ENCODE measurements around the gene COL24A1. TPM values are rescaled to one million over a fixed set of nuclear protein-coding genes. Genes with fewer than 3 reads are reported as not detected.
"Not testable (repeated sequence)": the region's sequence is repeated elsewhere in the genome, so short reads cannot be mapped to it uniquely, and the experiment has no call there.

The COL24A1 gene
- total RNA-seq, 2 experiments from 2014 or later: not detected

DNA sequence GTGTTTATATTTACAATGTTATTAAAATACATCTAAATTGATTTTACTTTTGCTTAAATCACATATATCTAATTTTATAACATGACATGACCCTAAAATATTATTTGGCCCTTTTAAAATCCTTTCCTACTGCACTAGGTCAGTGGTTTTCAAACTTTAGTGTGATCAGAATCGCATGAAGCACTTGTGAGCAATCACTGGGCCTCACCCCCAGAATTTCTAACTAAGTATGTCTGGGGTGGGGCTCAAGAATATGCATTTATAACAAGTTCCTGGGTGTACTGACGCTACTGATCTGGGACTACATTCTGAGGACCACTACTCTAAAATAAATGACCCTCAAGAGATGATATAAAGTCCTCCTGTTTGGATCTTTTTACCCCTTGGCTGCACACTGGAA, 8.8 kb downstream of the COL24A1 start:
- no peak overlapping the region for H3K27ac Mint-ChIP-seq
- H3K27me3 Mint-ChIP-seq: no peaks in the 10 kb centered on the region
- POLR2A ChIA-PET: no interaction called here
- intact Hi-C loops (cut with micrococcal nuclease): no loop called here
- DNase-seq: no peak
- CTCF ChIA-PET: no interaction called here
- H3K9me3 Mint-ChIP-seq: no peaks in the 10 kb centered on the region
- no peaks in the 10 kb centered on the region for H3K36me3 Mint-ChIP-seq
- H3K4me3 Mint-ChIP-seq: no peak overlapping the region
- no peaks in the 10 kb centered on the region for H3K4me1 Mint-ChIP-seq (ENCODE audit: low read depth)

DNA sequence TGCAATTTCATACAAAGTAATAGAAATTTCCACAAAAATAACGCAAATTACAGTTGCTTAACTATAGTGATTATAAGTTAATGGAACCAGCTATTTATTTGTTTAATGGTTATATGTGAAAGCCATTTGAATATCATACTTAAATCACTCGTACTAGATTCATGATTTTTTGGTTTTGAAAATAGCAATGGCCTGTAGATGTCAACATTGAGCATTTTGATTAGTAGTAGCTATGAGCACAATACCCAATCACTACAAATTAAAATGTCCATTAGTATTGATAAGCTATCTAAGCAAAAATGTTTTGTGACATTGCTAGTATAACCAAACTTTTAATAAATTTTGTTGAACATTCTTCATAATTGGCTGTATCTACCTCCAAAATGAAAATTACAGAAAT, 10.0 kb downstream of the COL24A1 start:
- Mint-ChIP-seq H3K9me3 (no peaks in the 10 kb centered on the region), H3K4me1 (ENCODE audit: low read depth) (no peaks in the 10 kb centered on the region), H3K4me3 (no peak overlapping the region), H3K36me3 (no peaks in the 10 kb centered on the region), H3K27me3 (peaks cover 2% of the 10 kb centered on the region), H3K27ac (no peak overlapping the region)
- ChIA-PET CTCF (no interaction called here), POLR2A (no interaction called here)
- intact Hi-C loops (cut with micrococcal nuclease): no loop called here
- DNase-seq: no peak

- H3K36me3 Mint-ChIP-seq: no peaks in the 10 kb centered on the region
- H3K4me3 Mint-ChIP-seq: no peak overlapping the region
- H3K4me1 Mint-ChIP-seq (ENCODE audit: low read depth): no peaks in the 10 kb centered on the region
- H3K27me3 Mint-ChIP-seq: peaks cover 2% of the 10 kb centered on the region
- H3K27ac Mint-ChIP-seq: no peak overlapping the region
- intact Hi-C loops (cut with micrococcal nuclease): no loop called here
- DNase-seq: no peak
- ChIA-PET CTCF (no interaction called here), POLR2A (no interaction called here)
- no peaks in the 10 kb centered on the region for H3K9me3 Mint-ChIP-seq
Observed at GRCh38 chr1:86140281-86140880, 16.2 kb downstream of the COL24A1 start.

DNA sequence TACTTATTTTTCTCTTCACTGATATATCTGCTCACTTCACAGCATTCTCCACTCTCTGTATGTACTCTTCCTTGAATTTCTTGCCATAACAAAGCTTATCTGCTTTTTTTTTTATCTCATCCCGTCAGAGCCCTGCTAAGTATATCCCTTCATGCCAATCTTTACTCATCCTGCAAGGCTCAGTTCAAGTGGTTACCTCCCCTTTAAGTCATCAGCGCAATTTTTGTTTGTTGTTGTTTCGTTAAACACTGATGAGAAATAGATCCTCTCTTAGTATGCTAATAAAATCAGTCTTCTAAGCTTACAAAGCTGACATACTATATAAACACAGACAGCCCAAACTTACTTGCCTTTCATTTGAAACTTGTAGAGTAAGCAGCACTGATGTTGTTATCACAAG, 17.8 kb downstream of the COL24A1 start:
- Mint-ChIP-seq H3K36me3 (no peaks in the 10 kb centered on the region), H3K9me3 (no peaks in the 10 kb centered on the region), H3K27me3 (peaks cover 2% of the 10 kb centered on the region), H3K4me3 (no peak overlapping the region), H3K4me1 (ENCODE audit: low read depth) (no peaks in the 10 kb centered on the region), H3K27ac (no peak overlapping the region)
- ChIA-PET POLR2A (no interaction called here), CTCF (no interaction called here)
- intact Hi-C loops (cut with micrococcal nuclease): no loop called here
- no peak for DNase-seq

DNA sequence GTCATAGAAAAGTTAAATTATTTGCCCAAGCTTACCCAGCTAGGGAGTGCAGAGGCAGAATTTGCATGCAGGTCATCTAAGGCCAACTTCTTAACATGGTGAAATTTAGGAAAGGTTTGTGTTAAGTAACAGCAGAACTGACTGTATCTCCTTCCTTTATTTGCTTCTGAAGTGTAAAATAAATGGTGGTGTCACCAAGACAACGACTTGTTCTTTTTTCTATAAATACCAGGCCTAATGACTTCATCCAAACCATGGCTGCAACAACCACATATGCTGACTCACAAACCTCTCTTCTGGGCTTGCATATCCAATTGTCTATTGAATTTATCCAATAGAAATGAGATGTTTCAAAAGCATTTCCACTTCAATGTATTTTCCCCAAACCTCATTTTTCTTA, 19.1 kb downstream of the COL24A1 start:
- POLR2A ChIA-PET: no interaction called here

GRCh38 chr1:86119214-86119764, 37.3 kb downstream of the COL24A1 start:
- Mint-ChIP-seq H3K4me3 (no peak overlapping the region), H3K36me3 (no peaks in the 10 kb centered on the region), H3K27ac (no peak overlapping the region), H3K9me3 (peaks cover 3% of the 10 kb centered on the region), H3K4me1 (ENCODE audit: low read depth) (no peaks in the 10 kb centered on the region), H3K27me3 (no peaks in the 10 kb centered on the region)
- ChIA-PET CTCF (no interaction called here), POLR2A (no interaction called here)
- intact Hi-C loops (cut with micrococcal nuclease): no loop called here
- no peak for DNase-seq

More for the DNA sequence above, 19.1 kb downstream of the COL24A1 start:
- H3K9me3 Mint-ChIP-seq: no peaks in the 10 kb centered on the region
- H3K27me3 Mint-ChIP-seq: peaks cover 2% of the 10 kb centered on the region
- H3K4me3 Mint-ChIP-seq: no peak overlapping the region
- H3K27ac Mint-ChIP-seq: no peak overlapping the region
- no peaks in the 10 kb centered on the region for H3K36me3 Mint-ChIP-seq
- H3K4me1 Mint-ChIP-seq (ENCODE audit: low read depth): no peaks in the 10 kb centered on the region
- intact Hi-C loops (cut with micrococcal nuclease): no loop called here
- CTCF ChIA-PET: no interaction called here
- no peak for DNase-seq

- intact Hi-C loops (cut with micrococcal nuclease): no loop called here
- no peaks in the 10 kb centered on the region for H3K4me1 Mint-ChIP-seq (ENCODE audit: low read depth)
- CTCF ChIA-PET: no interaction called here
- no peak overlapping the region for H3K4me3 Mint-ChIP-seq
- peaks cover 2% of the 10 kb centered on the region for H3K9me3 Mint-ChIP-seq
- POLR2A ChIA-PET: no interaction called here
- H3K27ac Mint-ChIP-seq: no peak overlapping the region
- no peaks in the 10 kb centered on the region for H3K27me3 Mint-ChIP-seq
- no peaks in the 10 kb centered on the region for H3K36me3 Mint-ChIP-seq
- DNase-seq: no peak
Observed at GRCh38 chr1:86114816-86115400, 41.7 kb downstream of the COL24A1 start.

DNA sequence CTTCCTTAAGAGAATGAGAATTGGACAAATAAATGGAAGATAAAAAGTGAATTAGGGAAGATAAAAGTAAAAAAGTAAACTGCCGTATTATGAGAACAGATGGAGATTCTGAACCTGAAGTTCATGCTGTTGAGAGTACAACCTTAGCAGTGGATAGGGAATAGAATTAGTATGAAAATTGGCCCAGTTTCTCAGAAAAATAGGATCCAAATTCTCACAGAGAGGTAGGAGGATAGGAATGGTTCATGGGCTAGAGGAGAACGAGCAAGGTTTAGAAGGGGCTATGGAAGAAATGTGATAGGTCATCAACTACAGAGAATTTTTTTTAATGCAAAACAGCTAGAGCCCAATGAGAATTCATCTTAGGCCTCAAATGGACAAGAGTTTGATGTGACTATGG, 42.3 kb downstream of the COL24A1 start:
- Mint-ChIP-seq H3K36me3 (no peaks in the 10 kb centered on the region), H3K9me3 (peaks cover 2% of the 10 kb centered on the region), H3K27me3 (no peaks in the 10 kb centered on the region), H3K4me3 (no peak overlapping the region), H3K27ac (no peak overlapping the region), H3K4me1 (ENCODE audit: low read depth) (no peaks in the 10 kb centered on the region)
- intact Hi-C loops (cut with micrococcal nuclease): no loop called here
- POLR2A ChIA-PET: no interaction called here
- CTCF ChIA-PET: no interaction called here
- DNase-seq: no peak

GRCh38 chr1:86111590-86111989, 45.0 kb downstream of the COL24A1 start:
- H3K4me3 Mint-ChIP-seq: not testable (repeated sequence)

DNA sequence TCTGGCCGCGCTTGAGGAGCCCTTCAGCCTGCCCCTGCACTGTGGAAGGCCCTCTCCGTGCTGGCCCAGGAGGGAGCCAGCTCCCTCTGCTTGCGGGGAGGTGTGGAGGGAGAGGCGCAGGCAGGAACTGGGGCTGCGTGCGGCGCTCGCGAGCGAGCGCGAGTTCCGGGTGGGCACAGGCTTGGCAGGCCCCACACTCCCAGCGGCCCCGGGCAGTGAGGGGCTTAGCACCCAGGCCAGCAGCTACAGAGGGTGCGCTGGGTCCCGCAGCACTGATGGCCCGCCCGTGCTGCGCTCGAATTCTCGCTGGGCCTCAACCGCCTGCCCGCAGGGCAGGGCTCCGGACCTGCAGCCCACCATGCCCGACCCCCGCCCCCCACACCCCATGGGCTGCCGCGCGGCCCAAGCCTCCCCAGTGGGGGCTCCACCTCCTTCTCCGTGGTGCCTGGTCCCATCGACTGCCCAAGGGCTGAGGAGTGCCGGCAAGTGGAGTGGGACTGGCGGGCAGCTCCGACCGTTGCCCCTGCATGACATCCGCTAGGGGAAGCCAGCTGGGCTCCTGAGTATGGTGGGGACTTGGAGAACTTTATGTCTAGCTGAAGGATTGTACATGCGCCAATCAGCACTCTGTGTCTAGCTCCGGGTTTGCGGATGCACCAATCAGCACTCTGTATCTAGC, 46.0 kb downstream of the COL24A1 start:
- CTCF ChIA-PET: no interaction called here
- no peak overlapping the region for H3K4me3 Mint-ChIP-seq
- no peaks in the 10 kb centered on the region for H3K27me3 Mint-ChIP-seq
- intact Hi-C loops (cut with micrococcal nuclease): no loop called here
- no peaks in the 10 kb centered on the region for H3K4me1 Mint-ChIP-seq (ENCODE audit: low read depth)
- no peak for DNase-seq
- peaks cover 2% of the 10 kb centered on the region for H3K9me3 Mint-ChIP-seq
- POLR2A ChIA-PET: no interaction called here
- no peak overlapping the region for H3K27ac Mint-ChIP-seq
- H3K36me3 Mint-ChIP-seq: no peaks in the 10 kb centered on the region

More at GRCh38 chr1:86111590-86111989, 45.0 kb downstream of the COL24A1 start:
- H3K27me3 Mint-ChIP-seq; DNase-seq; intact Hi-C loops (cut with micrococcal nuclease); POLR2A ChIA-PET; H3K9me3 Mint-ChIP-seq; H3K4me1 Mint-ChIP-seq (ENCODE audit: low read depth); CTCF ChIA-PET; H3K27ac Mint-ChIP-seq; H3K36me3 Mint-ChIP-seq: not testable (repeated sequence)

DNA sequence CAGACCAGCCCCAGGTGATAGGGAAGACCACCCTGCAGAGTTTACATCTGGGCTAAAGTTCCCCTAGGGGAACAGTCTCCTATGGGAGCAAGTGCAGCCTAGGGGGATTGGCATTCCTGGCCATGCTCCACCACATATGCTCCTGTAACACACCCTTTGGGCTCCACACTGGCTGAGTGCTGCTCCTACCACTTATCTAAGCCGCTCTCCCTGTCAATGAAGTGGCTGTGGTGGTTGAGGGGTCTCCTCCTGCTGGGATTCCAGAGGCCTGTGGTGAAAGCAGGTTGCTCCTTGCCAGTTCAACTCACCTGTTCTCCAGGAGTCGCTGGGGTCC, 51.1 kb downstream of the COL24A1 start:
- no peak for DNase-seq
- no peaks in the 10 kb centered on the region for H3K27me3 Mint-ChIP-seq
- intact Hi-C loops (cut with micrococcal nuclease): no loop called here
- no peaks in the 10 kb centered on the region for H3K9me3 Mint-ChIP-seq
- H3K4me3 Mint-ChIP-seq: no peak overlapping the region
- CTCF ChIA-PET: no interaction called here
- no peaks in the 10 kb centered on the region for H3K4me1 Mint-ChIP-seq (ENCODE audit: low read depth)
- H3K27ac Mint-ChIP-seq: no peak overlapping the region
- POLR2A ChIA-PET: no interaction called here
- H3K36me3 Mint-ChIP-seq: no peaks in the 10 kb centered on the region

DNA sequence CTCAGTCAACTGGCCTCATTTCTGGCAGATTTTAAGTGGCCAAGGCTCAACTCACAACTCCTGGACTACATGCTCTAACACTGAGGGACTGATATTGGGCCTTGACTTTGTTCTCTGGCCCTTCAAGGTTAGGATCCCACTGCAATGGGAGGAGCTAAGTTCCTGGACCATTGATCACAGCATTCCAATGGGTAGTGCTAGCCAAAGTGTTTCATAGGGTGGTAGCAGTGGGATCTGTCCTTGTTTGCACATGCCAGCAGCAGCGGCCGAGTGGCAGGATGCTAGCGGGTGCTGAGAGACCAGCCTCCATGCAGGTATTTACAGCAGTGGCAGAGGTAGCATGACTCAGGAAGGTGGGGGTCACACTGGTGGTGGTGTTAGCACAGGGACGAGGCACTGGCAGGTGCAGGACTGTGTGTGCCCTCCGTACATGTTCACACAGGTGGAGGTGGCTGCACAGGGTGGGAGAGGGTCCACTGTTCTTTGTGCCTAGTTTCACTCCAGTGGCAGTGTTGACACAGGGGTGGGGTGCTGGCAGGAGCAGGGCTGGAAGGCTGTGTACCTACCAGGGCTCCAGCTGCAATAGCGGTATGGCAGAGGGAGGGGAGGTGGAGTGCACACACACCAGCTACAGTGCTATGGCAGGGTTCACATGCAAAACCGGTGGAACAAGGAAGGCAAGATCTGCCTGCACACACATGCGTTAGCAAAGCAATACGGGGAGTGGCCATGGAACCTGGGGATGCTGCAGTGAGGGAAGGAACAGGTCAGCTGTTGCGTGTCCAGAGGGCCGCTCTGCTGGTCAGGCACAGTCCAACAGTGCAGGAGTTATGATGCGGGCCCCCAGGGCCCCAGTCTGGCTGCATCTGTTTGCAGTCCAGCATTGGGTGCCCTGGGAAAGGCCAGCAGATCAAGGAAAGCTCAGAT, 51.7 kb downstream of the COL24A1 start:
- Mint-ChIP-seq H3K4me1 (ENCODE audit: low read depth) (no peaks in the 10 kb centered on the region), H3K27me3 (no peaks in the 10 kb centered on the region), H3K27ac (no peak overlapping the region), H3K4me3 (no peak overlapping the region), H3K9me3 (no peaks in the 10 kb centered on the region), H3K36me3 (no peaks in the 10 kb centered on the region)
- intact Hi-C loops (cut with micrococcal nuclease): no loop called here
- no peak for DNase-seq
- ChIA-PET POLR2A (no interaction called here), CTCF (no interaction called here)
